SU-DHL-6 (cell line): Measurements from ENCODE around the gene TRAF3IP1.

Experiments
- H2AFZ ChIP-seq: fragments of 200-600 bp; sonication (generic); 2 replicates; pipeline ENCODE4 v1.6.1; 2014; ENCODE audit warnings: low read depth, mild to moderate bottlenecking, moderate library complexity, mixed read lengths, antibody characterized with exemption, low read length; ENCODE audit not compliant: severe bottlenecking
- H3F3A ChIP-seq: fragments of 200-600 bp; shearing (Covaris generic); 2 replicates; pipeline ENCODE4 v1.6.0; 2016; ENCODE audit warnings: antibody characterized with exemption, mild to moderate bottlenecking; ENCODE audit not compliant: insufficient read depth
- H3K27ac ChIP-seq: fragments of 200-600 bp; sonication (generic); 2 replicates; pipeline ENCODE4 v1.5.1; 2016; ENCODE audit warnings: low read depth, mild to moderate bottlenecking, low read length, moderate library complexity, mixed read lengths
- H3K27me3 ChIP-seq: fragments of 200-600 bp; sonication (generic), shearing (Covaris generic); 2 replicates; pipeline ENCODE4 v1.6.0; 2014; ENCODE audit warnings: mild to moderate bottlenecking, low read length
- H3K36me3 ChIP-seq: fragments of 200-600 bp; sonication (generic); 2 replicates; pipeline ENCODE4 v1.6.1; 2014; ENCODE audit warnings: mild to moderate bottlenecking, low read length, mixed read lengths
- H3K4me2 ChIP-seq: fragments of 300-600, 200-600 bp; shearing (Covaris generic), sonication (generic); 2 replicates; pipeline ENCODE4 v1.6.0; 2014; ENCODE audit warnings: low read length, low read depth, mild to moderate bottlenecking; ENCODE audit not compliant: poor library complexity, severe bottlenecking
- H3K4me3 ChIP-seq: fragments of 200-600 bp; sonication (generic); 2 replicates; pipeline ENCODE4 v1.5.1; 2014; ENCODE audit warnings: antibody characterized with exemption, low read length, mild to moderate bottlenecking, mixed read lengths; ENCODE audit not compliant: insufficient read depth, poor library complexity, severe bottlenecking
- H3K79me2 ChIP-seq: fragments of 200-600 bp; sonication (generic); 2 replicates; pipeline ENCODE4 v1.6.1; 2014; ENCODE audit warnings: mild to moderate bottlenecking, low read length, moderate library complexity; ENCODE audit not compliant: insufficient read depth
- H3K9ac ChIP-seq: fragments of 200-600 bp; sonication (generic); 2 replicates; pipeline ENCODE4 v1.7.0; 2014; ENCODE audit warnings: mild to moderate bottlenecking, low read length
- H3K9me2 ChIP-seq: fragments of 200-600 bp; sonication (generic); replicated peaks from 2 replicates; pipeline ENCODE4 v1.6.1; 2014; ENCODE audit warnings: low read length; ENCODE audit not compliant: insufficient read depth
- H3K9me3 ChIP-seq: fragments of 200-600 bp; sonication (generic); 2 replicates; pipeline ENCODE4 v1.6.1; 2014; ENCODE audit warnings: low read length, mixed read lengths; ENCODE audit not compliant: insufficient read depth
- H4K20me1 ChIP-seq: fragments of 200-600 bp; sonication (generic); 2 replicates; pipeline ENCODE4 v1.6.1; 2014; ENCODE audit warnings: low read depth, mild to moderate bottlenecking, antibody characterized with exemption, low read length, moderate library complexity, mixed read lengths
- EZH2phosphoT487 ChIP-seq: fragments of 200-600 bp; sonication (generic), shearing (Covaris generic); conservative IDR thresholded peaks from 2 replicates; pipeline ENCODE4 v1.6.1; 2018; ENCODE audit warnings: mild to moderate bottlenecking, antibody characterized with exemption, low read length, moderate library complexity, mixed read lengths
- TF ChIP-seq, protein P1 (sequence below): fragments of 200-600 bp; sonication (generic); IDR thresholded peaks from one replicate; pipeline ENCODE4 v1.5.1; 2017; ENCODE audit warnings: antibody characterized with exemption, mild to moderate bottlenecking, low read length, moderate library complexity; ENCODE audit not compliant: insufficient read depth, poor library complexity, severe bottlenecking

TRAF3IP1 gene

DNA sequence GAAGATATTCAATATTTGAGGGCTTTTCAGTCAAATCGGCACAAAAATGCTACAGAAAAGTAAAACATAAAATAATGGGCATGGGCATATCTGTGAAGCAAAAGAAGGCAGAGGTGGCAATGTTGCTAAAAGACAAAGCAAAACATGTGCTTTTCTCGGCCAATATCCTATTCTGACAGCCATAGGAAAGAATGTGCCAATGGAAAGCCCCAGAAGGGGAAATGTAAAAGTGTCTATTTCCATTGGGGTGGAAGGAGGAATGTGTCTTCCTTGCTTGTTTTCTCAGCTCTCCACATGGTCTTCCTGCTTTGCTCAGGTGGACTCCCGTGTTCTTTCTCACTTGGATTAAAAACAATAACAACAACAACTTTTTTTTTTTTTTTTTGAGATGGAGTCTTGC, 18.2 kb upstream of the TRAF3IP1 start:
- no peak overlapping the region for H2AFZ ChIP-seq
- no peaks in the 10 kb centered on the region for H3K9me2 ChIP-seq
- TF ChIP-seq EZH2phosphoT487: no peak
- TF ChIP-seq, protein P1, sequence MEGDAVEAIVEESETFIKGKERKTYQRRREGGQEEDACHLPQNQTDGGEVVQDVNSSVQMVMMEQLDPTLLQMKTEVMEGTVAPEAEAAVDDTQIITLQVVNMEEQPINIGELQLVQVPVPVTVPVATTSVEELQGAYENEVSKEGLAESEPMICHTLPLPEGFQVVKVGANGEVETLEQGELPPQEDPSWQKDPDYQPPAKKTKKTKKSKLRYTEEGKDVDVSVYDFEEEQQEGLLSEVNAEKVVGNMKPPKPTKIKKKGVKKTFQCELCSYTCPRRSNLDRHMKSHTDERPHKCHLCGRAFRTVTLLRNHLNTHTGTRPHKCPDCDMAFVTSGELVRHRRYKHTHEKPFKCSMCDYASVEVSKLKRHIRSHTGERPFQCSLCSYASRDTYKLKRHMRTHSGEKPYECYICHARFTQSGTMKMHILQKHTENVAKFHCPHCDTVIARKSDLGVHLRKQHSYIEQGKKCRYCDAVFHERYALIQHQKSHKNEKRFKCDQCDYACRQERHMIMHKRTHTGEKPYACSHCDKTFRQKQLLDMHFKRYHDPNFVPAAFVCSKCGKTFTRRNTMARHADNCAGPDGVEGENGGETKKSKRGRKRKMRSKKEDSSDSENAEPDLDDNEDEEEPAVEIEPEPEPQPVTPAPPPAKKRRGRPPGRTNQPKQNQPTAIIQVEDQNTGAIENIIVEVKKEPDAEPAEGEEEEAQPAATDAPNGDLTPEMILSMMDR: no peak
- no peaks in the 10 kb centered on the region for H3F3A ChIP-seq
- H3K79me2 ChIP-seq: no peaks in the 10 kb centered on the region
- H3K4me3 ChIP-seq: no peak overlapping the region
- no peak overlapping the region for H3K9ac ChIP-seq
- no peaks in the 10 kb centered on the region for H3K27me3 ChIP-seq
- H3K36me3 ChIP-seq: no peaks in the 10 kb centered on the region
- H3K27ac ChIP-seq: no peak overlapping the region
- H3K9me3 ChIP-seq: no peaks in the 10 kb centered on the region
- no peaks in the 10 kb centered on the region for H4K20me1 ChIP-seq
- H3K4me2 ChIP-seq: no peak overlapping the region

DNA sequence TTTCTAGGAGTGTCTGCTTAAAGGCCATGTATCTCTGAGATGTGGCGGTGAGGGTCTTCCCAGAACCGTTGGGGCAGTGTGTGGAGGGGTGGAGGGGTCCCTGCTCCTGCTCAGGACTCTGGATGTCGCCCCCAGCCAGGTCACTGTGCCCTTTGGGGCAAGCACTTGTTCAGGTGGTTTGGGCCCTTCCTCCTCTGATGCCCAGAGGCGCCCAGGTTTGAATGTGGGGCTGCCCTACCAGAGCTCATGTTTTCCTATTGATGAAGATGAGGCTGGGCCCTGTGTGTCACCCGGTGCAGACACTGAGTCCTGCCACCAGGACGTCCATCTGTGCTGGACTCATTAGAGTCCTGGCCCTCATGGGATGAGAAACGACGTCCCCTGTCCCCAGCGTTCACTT, 17.6 kb upstream of the TRAF3IP1 start:
- Histone ChIP-seq H3K4me3 (no peak overlapping the region), H3K9ac (no peak overlapping the region), H3K36me3 (no peaks in the 10 kb centered on the region), H3K9me2 (no peaks in the 10 kb centered on the region), H3K79me2 (no peaks in the 10 kb centered on the region), H2AFZ (no peak overlapping the region), H3K27ac (no peak overlapping the region), H3K4me2 (no peak overlapping the region), H3K27me3 (no peaks in the 10 kb centered on the region), H3K9me3 (no peaks in the 10 kb centered on the region), H3F3A (no peaks in the 10 kb centered on the region), H4K20me1 (no peaks in the 10 kb centered on the region)
- TF ChIP-seq, protein P1: no peak
- no peak for TF ChIP-seq EZH2phosphoT487

DNA sequence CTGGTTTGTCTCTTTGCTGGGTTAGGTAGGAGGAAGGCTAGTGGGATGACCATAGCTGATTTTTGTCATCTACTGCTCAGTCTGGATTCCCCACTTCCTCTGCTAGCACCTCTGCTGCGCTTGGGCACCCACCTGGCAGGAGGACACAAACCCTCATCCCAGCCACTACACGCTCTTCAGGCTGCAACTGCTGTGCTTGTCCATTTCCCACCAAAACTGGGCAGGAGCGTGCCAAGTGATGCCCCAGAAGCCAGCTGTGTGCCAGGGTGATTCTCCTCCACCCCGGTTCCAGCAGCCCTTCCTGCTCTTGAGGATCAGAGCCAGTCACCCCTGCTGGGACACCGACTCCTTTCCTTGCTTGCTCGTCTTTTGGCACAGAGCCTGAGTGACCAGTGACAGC, 16.2 kb upstream of the TRAF3IP1 start:
- no peak for TF ChIP-seq EZH2phosphoT487
- TF ChIP-seq, protein P1: no peak
- H3K9me2 ChIP-seq: no peaks in the 10 kb centered on the region
- no peaks in the 10 kb centered on the region for H3K36me3 ChIP-seq
- H4K20me1 ChIP-seq: no peaks in the 10 kb centered on the region
- no peak overlapping the region for H3K27ac ChIP-seq
- no peak overlapping the region for H3K9ac ChIP-seq
- H3K4me3 ChIP-seq: no peak overlapping the region
- no peaks in the 10 kb centered on the region for H3F3A ChIP-seq
- H3K9me3 ChIP-seq: no peaks in the 10 kb centered on the region
- no peaks in the 10 kb centered on the region for H3K79me2 ChIP-seq
- no peak overlapping the region for H2AFZ ChIP-seq
- no peaks in the 10 kb centered on the region for H3K27me3 ChIP-seq
- H3K4me2 ChIP-seq: no peak overlapping the region
